Astrocyte (in vitro differentiated cells and primary cell): Measurements from ENCODE around the gene POLR2M. TPM values are rescaled to one million over a fixed set of nuclear protein-coding genes. Genes with fewer than 3 reads are reported as not detected.

Experiments
- DNase-seq: peaks from one replicate; pipeline ENCODE4 v3.0.0-alpha.2; 2010; ENCODE audit warnings: low read depth
- FAIRE-seq: peaks from 2 replicates; lab custom pipeline; 2011; peaks lifted over from hg19 to GRCh38; lab: Jason Lieb, UNC
- H2AFZ ChIP-seq: 2 replicates; pipeline ENCODE4 v1.6.0; 2012; ENCODE audit warnings: low read depth, low read length, inconsistent platforms
- H3K27ac ChIP-seq: 2 replicates; pipeline ENCODE4 v1.5.1; 2011; ENCODE audit warnings: low read depth, low read length, inconsistent platforms
- H3K27me3 ChIP-seq: 2 replicates; pipeline ENCODE4 v1.6.0; 2011; ENCODE audit warnings: low read length, inconsistent platforms; ENCODE audit not compliant: insufficient read depth
- H3K36me3 ChIP-seq: 2 replicates; pipeline ENCODE4 v1.5.1; 2011; ENCODE audit warnings: low read length, inconsistent platforms; ENCODE audit not compliant: insufficient read depth
- H3K4me1 ChIP-seq: 2 replicates; pipeline ENCODE4 v1.5.1; 2011; ENCODE audit warnings: low read length, inconsistent platforms; ENCODE audit not compliant: insufficient read depth
- H3K4me2 ChIP-seq: 2 replicates; pipeline ENCODE4 v1.6.0; 2012; ENCODE audit warnings: low read length, inconsistent platforms
- H3K4me3 ChIP-seq: 2 replicates; pipeline ENCODE4 v1.5.1; 2011; ENCODE audit warnings: low read depth, mild to moderate bottlenecking, low read length, inconsistent platforms; ENCODE audit not compliant: insufficient read depth
- H3K79me2 ChIP-seq: 2 replicates; pipeline ENCODE4 v1.6.0; 2012; ENCODE audit warnings: mild to moderate bottlenecking, low read length, inconsistent platforms; ENCODE audit not compliant: insufficient read depth
- H3K9ac ChIP-seq: 2 replicates; pipeline ENCODE4 v1.6.0; 2012; ENCODE audit warnings: mild to moderate bottlenecking, low read length, inconsistent platforms
- H3K9me3 ChIP-seq: 2 replicates; pipeline ENCODE4 v1.5.1; 2012; ENCODE audit warnings: low read depth, mild to moderate bottlenecking, low read length, inconsistent platforms; ENCODE audit not compliant: insufficient read depth
- H4K20me1 ChIP-seq: 2 replicates; pipeline ENCODE4 v1.6.0; 2012; ENCODE audit warnings: low read length, inconsistent platforms; ENCODE audit not compliant: insufficient read depth
- H3K27ac Mint-ChIP-seq: one replicate; pipeline ENCODE4 v1.8.0; 2021; ENCODE audit warnings: mild to moderate bottlenecking, mixed read lengths; ENCODE audit not compliant: unreplicated experiment
- H3K27me3 Mint-ChIP-seq: one replicate; pipeline ENCODE4 v1.8.0; 2021; ENCODE audit warnings: low read depth, mixed read lengths; ENCODE audit not compliant: unreplicated experiment
- H3K36me3 Mint-ChIP-seq: one replicate; pipeline ENCODE4 v1.8.0; 2021; ENCODE audit warnings: low read depth, mixed read lengths; ENCODE audit not compliant: unreplicated experiment
- H3K4me1 Mint-ChIP-seq: one replicate; pipeline ENCODE4 v1.8.0; 2021; ENCODE audit warnings: low read depth, mixed read lengths; ENCODE audit not compliant: unreplicated experiment
- H3K4me3 Mint-ChIP-seq: one replicate; pipeline ENCODE4 v1.8.0; 2021; ENCODE audit warnings: mild to moderate bottlenecking, moderate library complexity, mixed read lengths; ENCODE audit not compliant: unreplicated experiment
- H3K9me3 Mint-ChIP-seq: one replicate; pipeline ENCODE4 v1.8.0; 2021; ENCODE audit warnings: mild to moderate bottlenecking, mixed read lengths; ENCODE audit not compliant: unreplicated experiment
- EZH2 ChIP-seq: IDR thresholded peaks from 2 replicates; pipeline ENCODE4 v1.6.1; 2012; ENCODE audit warnings: mild to moderate bottlenecking, low read length, inconsistent platforms; ENCODE audit not compliant: insufficient read depth
- total RNA-seq: library from RNA; stranded (reverse); gene quantifications from 2 replicates; pipeline ENCODE4 v1.2.1, GENCODE V29; 2021
- TF ChIP-seq, protein P1 (sequence below): IDR thresholded peaks from 2 replicates; pipeline ENCODE4 v1.5.1; 2011; ENCODE audit warnings: low read depth, mild to moderate bottlenecking, inconsistent platforms, low read length, moderate library complexity; ENCODE audit not compliant: insufficient read depth

The POLR2M gene
- total RNA-seq, 1 donor from 2014 or later = 61.4 TPM

DNA sequence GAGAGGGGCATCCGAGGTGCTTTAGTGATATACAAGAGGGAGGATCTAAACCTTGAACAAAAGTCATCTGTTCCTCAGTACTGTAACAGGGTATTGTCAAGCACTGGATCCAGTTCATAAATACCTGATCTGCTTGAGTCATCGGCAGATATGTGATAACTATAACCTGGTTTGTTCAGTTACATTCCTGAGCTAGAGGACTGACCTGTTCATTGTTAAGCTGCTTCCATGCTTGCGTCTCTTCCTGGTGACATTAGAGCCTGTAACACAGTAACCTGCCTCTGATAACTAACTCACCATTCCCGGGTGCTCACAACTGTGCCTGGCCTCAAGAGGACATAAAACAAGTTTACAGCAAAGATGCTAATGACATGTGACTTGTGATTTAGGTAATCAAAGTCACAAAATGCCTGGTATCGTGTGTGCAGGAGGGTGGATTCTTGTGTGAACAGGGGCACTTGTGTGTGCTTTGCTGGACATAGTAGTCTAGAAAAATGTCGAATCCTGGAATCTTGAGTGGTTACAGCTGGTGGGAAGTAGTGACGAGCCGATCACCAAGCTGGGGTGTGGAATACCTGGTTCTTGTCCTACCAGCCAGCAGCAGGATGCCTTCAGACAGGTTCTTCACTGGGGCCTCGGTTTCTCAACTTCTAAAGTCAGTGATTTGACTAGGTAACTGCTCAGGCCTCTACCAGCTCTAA lies 30.9 kb upstream of the POLR2M start:
- H3K4me3 ChIP-seq = no peak overlapping the region
- Mint-ChIP-seq H3K9me3 (no peaks in the 10 kb centered on the region), H3K27me3 (no peaks in the 10 kb centered on the region), H3K4me1 (peaks cover 16% of the 10 kb centered on the region), H3K4me3 (no peak overlapping the region), H3K27ac (no peak overlapping the region), H3K36me3 (no peaks in the 10 kb centered on the region)
- H3K9me3 ChIP-seq = no peaks in the 10 kb centered on the region
- no peaks in the 10 kb centered on the region for H3K79me2 ChIP-seq
- H3K4me1 ChIP-seq = peaks cover 6% of the 10 kb centered on the region
- no peak for TF ChIP-seq EZH2
- TF ChIP-seq, protein P1, sequence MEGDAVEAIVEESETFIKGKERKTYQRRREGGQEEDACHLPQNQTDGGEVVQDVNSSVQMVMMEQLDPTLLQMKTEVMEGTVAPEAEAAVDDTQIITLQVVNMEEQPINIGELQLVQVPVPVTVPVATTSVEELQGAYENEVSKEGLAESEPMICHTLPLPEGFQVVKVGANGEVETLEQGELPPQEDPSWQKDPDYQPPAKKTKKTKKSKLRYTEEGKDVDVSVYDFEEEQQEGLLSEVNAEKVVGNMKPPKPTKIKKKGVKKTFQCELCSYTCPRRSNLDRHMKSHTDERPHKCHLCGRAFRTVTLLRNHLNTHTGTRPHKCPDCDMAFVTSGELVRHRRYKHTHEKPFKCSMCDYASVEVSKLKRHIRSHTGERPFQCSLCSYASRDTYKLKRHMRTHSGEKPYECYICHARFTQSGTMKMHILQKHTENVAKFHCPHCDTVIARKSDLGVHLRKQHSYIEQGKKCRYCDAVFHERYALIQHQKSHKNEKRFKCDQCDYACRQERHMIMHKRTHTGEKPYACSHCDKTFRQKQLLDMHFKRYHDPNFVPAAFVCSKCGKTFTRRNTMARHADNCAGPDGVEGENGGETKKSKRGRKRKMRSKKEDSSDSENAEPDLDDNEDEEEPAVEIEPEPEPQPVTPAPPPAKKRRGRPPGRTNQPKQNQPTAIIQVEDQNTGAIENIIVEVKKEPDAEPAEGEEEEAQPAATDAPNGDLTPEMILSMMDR = no peak
- no peak overlapping the region for H2AFZ ChIP-seq
- no peak for DNase-seq
- H4K20me1 ChIP-seq = no peaks in the 10 kb centered on the region
- H3K27ac ChIP-seq = no peak overlapping the region
- H3K36me3 ChIP-seq = no peaks in the 10 kb centered on the region
- no peaks in the 10 kb centered on the region for H3K27me3 ChIP-seq
- no peak for FAIRE-seq
- no peak overlapping the region for H3K4me2 ChIP-seq
- H3K9ac ChIP-seq = no peak overlapping the region

DNA sequence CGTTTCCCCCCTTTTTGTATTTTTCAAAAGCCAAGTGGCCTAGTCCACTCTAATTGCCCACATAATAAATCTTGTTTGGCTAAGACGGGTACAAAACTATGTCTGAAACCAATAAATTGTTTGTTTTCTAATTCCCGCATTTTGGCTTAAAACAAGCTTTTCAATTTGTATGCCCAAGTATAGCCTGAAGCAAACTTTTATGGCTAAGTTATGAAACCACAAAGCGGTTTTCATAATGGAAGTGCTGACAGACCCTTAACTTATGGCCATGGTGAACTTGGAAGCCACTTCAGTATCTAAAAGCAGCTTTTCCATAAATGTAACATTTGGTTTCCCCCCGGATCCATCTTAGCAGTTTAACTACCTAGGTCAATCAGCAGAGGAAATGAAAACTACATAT lies 29.9 kb upstream of the POLR2M start:
- no peaks in the 10 kb centered on the region for H3K27me3 Mint-ChIP-seq
- no peaks in the 10 kb centered on the region for H3K36me3 Mint-ChIP-seq
- peaks cover 16% of the 10 kb centered on the region for H3K4me1 Mint-ChIP-seq
- H2AFZ ChIP-seq = no peak overlapping the region
- H3K79me2 ChIP-seq = no peaks in the 10 kb centered on the region
- H3K9ac ChIP-seq = no peak overlapping the region
- FAIRE-seq (no peak), DNase-seq (no peak)
- H3K36me3 ChIP-seq = no peaks in the 10 kb centered on the region
- no peak overlapping the region for H3K4me3 Mint-ChIP-seq
- no peaks in the 10 kb centered on the region for H3K27me3 ChIP-seq
- TF ChIP-seq, protein P1 = no peak
- no peak for TF ChIP-seq EZH2
- no peak overlapping the region for H3K27ac ChIP-seq
- H4K20me1 ChIP-seq = no peaks in the 10 kb centered on the region
- peaks cover 6% of the 10 kb centered on the region for H3K4me1 ChIP-seq
- no peak overlapping the region for H3K4me2 ChIP-seq
- H3K27ac Mint-ChIP-seq = no peak overlapping the region
- no peak overlapping the region for H3K4me3 ChIP-seq
- H3K9me3 Mint-ChIP-seq = no peaks in the 10 kb centered on the region
- H3K9me3 ChIP-seq = no peaks in the 10 kb centered on the region

DNA sequence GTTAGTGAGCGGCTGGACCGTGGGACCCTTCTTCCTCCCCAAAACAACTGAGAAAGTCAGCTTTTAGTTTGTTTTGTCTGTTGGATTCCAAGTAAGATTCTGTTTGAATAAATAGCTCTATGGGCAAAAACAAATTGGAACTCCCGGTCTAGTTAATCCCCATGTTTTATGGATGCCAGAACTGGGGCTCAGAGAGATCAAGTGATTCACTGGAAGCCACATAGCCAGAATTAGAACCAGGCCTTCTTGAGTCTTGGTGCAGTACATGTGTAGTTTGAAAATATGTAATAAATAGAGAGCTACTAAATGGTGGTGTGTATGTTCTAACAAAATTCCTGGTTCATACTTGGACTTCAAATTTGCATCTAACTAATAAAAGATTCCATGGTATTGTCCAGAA lies 29.3 kb upstream of the POLR2M start:
- no peaks in the 10 kb centered on the region for H3K27me3 ChIP-seq
- no peak overlapping the region for H3K9ac ChIP-seq
- no peak for TF ChIP-seq EZH2
- TF ChIP-seq, protein P1 = no peak
- H3K79me2 ChIP-seq = no peaks in the 10 kb centered on the region
- peaks cover 14% of the 10 kb centered on the region for H3K4me1 Mint-ChIP-seq
- H3K4me3 ChIP-seq = no peak overlapping the region
- H3K4me3 Mint-ChIP-seq = no peak overlapping the region
- no peaks in the 10 kb centered on the region for H3K9me3 Mint-ChIP-seq
- no peaks in the 10 kb centered on the region for H4K20me1 ChIP-seq
- no peak overlapping the region for H2AFZ ChIP-seq
- no peak overlapping the region for H3K27ac Mint-ChIP-seq
- DNase-seq (no peak), FAIRE-seq (no peak)
- no peaks in the 10 kb centered on the region for H3K36me3 ChIP-seq
- peaks cover 6% of the 10 kb centered on the region for H3K4me1 ChIP-seq
- H3K9me3 ChIP-seq = no peaks in the 10 kb centered on the region
- no peaks in the 10 kb centered on the region for H3K36me3 Mint-ChIP-seq
- no peaks in the 10 kb centered on the region for H3K27me3 Mint-ChIP-seq
- H3K27ac ChIP-seq = no peak overlapping the region
- H3K4me2 ChIP-seq = no peak overlapping the region
